Kasumi-1 (cell line): Measurements from ENCODE around the gene CCNA1.

Source experiments
- DNase-seq, 2 experiments: peaks; one replicate each; lab custom pipeline; 2025; lab: John Stamatoyannopoulos, UW

Gene CCNA1

DNA sequence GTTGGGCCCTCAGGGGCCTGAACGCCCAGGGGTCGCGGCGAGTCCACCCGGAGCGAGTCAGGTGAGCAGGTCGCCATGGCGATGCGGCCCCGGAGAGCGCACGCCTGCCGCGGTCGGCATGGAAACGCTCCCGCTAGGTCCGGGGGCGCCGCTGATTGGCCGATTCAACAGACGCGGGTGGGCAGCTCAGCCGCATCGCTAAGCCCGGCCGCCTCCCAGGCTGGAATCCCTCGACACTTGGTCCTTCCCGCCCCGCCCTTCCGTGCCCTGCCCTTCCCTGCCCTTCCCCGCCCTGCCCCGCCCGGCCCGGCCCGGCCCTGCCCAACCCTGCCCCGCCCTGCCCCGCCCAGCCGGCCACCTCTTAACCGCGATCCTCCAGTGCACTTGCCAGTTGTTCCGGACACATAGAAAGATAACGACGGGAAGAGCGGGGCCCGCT, at the start of gene CCNA1:
CCNA1 (plus strand) TSS at position 390 of the 439 bp plus-strand sequence. CDS start 562 bp downstream, outside the sequence.
- no peak for DNase-seq

DNA sequence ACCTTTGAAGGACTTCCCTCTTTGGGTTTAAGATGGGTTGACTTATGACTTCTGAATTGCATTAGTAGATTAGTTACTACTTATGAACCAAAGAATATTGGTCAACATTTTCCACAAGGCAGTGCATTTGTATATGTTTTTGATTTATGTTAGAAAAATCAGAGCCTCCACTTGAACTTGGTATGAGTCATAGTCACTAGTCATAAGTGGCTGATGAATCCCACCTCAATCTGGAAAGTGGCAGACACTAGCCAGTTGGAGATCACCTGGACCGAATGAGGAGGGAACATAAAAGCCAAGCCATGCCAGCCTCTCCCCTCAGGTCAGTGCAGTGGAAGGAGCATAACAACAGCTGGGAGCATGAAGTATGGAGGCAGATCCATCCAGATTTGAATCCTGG, 46.8 kb upstream of the CCNA1 start:
- DNase-seq = no peak

DNA sequence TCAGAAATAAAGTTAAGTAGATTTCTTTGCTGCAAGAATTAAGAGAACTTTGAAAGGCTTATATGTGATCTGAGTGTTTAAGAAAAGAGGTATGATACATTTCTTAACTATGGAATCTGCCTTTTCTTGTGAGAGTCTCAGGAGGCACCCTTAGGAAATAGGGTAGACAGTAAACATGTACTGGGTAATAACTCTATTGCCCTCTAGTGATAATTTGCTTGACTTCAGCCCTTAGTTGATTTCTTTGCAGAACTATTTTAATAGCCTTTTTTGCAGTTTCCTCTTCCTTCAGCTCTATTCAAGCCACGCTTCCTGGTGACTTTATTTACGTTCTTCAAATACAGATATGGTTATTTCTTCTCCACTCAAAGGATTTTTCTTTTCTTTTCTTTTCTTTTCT, 37.0 kb upstream of the CCNA1 start:
- peak; percentile 62 to 70 for DNase-seq

DNA sequence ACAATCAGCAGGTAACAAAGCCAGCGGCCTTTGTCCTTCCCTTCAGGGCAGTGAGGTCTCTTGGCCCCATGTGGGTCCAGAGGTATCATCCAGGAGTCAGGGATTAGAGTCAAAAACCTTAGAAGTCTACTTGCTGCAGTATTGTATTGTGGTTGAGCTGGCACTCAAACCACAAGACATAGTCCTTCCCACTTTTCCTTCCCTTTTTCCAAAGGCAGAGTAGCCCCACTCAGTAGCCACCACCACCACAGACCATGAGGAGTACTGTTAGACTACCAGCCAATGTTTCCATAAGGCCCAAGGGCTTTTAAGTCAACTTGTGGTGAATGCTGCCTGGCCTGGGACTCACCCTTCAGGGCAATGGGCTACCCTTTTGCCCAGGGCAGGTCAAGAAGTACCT, 27.1 kb upstream of the CCNA1 start:
- no peak for DNase-seq

DNA sequence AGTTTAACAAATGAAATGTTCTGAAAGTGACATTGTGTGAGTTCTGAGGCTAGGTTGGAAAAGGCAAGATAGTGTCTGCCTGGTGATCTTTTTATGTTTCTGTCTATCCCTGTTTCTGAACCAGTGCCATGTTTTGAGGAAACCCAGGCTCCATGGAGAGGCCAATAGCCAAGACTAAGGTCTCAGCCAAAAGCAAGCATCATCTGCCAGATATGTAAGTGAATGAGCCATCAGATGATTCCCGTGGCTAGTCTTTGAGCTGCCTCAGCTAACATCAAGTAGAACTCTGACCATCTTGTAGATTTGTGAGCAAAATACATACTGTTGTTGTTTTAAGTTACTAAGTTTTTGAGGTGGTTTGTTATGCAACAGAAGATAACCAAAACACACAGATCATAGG, 19.6 kb upstream of the CCNA1 start:
- no peak for DNase-seq

DNA sequence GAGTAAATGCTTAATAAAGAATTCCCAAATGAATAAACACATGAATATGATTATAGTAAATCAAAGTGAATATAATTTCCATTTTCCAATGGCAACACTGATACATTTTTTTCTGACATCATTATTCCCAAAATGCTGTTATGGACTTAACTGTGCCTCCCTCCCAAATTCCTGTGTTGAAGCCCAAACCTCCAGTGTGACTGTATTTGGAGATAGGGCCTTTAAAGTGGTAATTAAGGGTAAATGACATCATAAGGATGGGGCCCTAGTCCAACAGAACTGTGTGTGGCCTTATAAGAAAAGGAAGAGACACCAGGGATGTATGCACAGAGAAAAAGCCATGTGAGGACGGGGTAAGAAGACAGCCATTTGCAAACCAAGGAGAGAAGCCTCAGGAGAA, 19.1 kb upstream of the CCNA1 start:
- no peak for DNase-seq

DNA sequence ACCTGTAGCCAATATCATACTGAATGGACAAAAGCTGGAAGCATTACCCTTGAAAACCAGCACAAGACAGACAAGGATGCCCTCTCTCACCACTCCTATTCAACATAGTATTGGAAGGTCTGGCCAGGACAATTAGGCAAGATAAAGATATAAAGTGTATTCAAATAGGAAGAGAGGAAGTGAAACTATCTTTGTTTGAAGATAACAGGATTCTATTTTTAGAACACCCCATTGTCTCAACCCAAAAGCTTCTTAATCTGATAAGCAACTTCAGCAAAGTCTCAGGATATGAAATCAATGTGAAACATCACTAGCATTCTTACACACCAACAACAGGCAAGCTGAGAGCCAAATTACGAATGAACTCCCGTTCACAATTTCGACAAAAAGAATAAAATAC, 17.8 kb upstream of the CCNA1 start:
- DNase-seq = no peak

DNA sequence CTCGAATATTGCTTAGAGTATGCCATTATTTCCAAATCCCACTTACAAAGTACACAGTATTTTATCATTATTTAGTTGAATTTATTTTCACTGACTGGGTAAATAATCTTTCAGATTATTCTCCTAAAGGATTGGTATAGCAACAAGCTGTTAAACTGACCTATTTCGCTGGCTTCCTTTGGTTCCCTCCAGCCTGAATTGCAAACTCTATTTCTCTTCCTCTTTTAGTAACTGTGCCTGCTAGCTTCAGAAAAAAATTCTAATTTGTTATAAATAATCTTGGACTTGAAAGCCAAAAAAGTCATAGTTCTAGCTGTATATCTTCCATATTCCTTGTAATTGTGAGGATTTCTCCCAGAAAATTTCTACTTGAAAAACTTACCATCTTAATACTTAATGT, 15.0 kb upstream of the CCNA1 start:
- DNase-seq = peak; percentile 18 to 31

DNA sequence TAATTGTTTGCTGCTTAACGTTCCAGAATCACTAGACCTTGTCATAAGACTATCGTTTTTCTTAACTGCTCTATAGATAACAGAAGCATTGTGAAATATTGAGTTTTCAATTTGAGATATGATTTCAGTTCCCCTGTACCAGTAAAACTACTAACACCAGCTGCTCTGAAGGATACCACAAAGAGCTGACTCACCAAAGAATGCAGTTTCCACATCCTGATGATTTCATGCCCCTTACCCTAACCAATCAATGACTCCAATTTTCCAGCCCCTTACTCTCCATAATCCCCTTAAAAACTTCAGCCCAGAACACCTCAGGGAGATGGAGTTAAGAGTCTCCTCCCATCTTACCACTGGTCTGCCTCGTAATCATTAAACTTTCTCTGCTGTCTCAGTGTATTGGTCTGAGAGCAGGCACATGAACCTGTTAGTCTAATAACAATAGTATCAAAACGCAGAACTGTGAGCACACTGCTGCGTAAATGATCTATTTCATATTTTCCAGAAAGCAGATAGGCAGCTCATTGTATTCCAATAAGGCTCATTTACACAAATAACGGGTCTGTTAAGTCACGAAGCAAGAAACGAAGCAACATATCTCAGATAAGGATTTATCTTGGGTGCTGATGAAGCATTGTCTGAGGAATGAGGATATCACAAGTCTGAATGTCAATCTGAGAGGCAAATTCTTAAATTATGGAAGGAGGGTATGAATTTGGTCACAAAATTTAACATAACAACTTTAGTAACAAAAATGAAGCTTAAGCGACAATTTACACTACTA, 14.1 kb upstream of the CCNA1 start:
- peak; percentile 24 to 52 for DNase-seq

DNA sequence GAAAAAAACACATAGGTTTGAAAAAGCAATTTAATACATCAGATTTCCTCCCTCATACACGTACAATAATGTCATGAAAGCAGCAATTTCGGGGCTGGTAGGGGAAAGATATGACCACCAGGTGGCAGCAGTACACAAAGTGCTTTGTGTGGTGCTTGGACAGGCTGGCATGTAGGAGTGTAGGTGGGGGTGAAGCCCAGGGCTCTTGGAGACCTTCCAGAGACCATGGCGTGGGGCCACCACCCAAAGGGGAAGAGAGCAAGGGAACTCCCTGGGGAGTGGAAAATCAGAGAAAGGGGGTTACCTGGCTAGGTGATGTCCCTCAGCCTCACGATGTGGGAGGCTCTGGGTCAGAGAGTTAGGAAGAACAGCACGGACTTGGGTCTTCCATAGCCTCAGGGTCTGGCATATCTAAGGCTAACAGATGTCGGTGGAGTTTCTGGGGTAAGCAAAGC, 11.8 kb upstream of the CCNA1 start:
- peak; percentile 47 to 63 for DNase-seq

DNA sequence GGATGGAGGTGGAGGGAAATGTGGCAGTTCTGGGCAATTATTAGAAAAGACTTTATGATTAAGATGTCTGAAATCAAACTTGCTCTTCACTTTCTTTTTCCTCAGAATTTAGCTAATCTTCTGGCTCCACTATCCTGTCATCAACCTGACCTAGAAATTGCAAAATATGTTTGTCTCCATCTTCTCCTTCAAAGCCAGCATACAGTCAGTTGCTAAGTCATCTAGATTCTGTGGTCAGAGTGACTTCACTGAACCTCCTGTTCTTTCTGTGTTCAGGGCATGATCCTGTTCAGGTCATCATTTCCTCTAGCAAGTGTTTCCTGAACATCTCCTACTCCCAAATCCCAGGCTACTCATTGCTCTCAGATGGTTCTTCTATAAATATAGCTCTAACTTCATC, 10.8 kb upstream of the CCNA1 start:
- DNase-seq = no peak

DNA sequence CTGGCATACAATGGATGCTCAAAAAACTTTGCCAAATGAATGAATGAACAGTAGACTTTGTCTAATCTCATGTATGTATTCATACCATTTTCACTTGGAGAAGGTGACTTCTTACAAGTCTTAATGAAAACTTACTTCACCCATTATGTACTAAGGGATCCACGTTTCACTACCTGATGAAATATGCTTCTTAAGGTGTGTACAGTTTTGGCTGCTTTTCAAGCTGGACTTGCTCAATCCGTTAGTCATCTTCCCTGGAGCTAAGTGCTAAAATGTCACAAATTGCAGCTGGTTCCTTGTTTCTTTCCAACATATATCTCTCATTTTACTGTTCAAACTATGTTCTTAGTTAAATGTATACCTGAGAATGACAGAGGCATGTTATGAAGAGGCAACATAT, 4.2 kb upstream of the CCNA1 start:
- no peak for DNase-seq

DNA sequence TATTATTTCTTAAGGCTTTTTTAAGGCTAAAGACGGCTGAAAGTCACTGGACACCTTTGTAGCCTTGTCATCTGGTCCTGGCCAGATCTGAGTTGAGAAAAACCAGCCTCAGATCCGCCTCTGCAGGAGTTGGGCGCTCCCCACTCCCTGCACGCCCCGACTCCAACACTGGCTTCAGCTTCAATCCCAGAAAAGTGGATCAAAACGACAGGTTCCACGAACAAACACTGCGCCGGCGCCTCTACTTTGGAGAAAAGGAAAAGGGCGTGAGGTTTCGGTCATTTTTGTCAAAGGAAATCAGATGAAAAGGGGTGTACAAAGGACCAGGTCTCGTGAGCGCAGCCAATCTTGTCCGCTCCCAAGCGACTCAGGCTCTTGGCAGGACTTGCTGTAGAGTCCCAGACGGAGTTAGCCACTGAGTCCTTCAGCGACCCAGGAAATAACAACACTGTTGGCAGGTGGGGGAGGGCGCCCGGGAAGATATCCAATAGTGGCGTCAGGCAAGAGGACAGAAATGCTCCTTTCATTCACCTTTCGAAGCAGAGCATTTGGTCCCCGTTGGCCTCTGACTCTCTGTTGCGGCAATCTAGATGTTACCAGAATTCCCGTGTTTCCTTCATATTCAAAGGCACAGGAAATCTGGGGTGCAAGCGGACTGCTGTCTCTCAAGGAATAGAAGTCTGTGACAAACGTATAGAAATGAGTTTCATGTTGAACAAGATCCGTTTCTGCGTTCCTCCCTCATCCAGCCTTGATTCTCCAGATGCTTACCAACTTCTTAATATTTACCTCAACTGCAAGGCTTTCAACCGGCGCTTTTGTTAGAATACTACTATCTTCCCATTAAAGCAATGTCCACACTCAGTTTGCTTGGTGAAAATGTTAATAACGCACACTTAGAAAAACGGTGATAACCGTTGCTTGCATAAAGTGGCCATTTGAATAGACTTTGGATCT, 1.8 kb upstream of the CCNA1 start:
- DNase-seq = no peak

DNA sequence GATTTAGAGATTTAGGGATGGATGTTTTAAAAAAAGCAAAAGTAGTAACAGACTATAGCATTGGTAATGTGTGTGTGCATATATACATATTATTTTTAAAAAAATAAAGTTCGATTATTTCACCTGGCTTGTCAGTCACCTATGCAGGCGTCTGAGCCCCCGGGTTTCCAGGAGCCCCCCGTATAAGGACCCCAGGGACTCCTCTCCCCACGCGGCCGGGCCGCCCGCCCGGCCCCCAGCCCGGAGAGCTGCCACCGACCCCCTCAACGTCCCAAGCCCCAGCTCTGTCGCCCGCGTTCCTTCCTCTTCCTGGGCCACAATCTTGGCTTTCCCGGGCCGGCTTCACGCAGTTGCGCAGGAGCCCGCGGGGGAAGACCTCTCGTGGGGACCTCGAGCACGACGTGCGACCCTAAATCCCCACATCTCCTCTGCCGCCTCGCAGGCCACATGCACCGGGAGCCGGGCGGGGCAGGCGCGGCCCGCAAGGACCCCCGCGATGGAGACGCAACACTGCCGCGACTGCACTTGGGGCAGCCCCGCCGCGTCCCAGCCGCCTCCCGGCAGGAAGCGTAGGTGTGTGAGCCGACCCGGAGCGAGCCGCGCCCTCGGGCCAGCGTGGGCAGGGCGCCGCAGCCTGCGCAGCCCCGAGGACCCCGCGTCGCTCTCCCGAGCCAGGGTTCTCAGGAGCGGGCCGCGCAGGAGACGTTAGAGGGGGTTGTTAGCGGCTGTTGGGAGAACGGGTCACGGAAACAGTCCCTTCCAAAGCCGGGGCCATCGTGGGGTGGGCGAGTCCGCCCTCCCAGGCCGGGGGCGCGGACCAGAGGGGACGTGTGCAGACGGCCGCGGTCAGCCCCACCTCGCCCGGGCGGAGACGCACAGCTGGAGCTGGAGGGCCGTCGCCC, 840 bp upstream of the CCNA1 start:
- no peak for DNase-seq

DNA sequence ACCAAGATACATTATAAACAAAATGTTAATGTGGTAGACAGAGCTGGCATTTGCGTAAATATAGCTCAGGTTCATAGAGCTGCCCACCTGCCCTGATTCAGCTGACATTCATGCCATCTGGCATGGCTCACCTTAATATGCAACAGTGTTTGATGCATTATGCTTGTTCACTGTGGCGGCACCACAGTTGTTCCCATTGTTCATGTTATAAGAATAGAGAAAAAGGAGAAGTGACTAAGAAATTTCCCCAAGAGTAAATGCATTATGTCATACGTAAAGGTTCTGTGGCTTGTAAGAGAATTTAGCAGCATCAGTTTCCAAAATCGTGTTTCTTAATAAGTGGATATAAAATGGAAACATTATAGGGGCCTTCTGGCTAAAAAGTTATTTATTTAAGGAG, 4.5 kb downstream of the CCNA1 start:
- DNase-seq = peak; percentile 27 to 31

DNA sequence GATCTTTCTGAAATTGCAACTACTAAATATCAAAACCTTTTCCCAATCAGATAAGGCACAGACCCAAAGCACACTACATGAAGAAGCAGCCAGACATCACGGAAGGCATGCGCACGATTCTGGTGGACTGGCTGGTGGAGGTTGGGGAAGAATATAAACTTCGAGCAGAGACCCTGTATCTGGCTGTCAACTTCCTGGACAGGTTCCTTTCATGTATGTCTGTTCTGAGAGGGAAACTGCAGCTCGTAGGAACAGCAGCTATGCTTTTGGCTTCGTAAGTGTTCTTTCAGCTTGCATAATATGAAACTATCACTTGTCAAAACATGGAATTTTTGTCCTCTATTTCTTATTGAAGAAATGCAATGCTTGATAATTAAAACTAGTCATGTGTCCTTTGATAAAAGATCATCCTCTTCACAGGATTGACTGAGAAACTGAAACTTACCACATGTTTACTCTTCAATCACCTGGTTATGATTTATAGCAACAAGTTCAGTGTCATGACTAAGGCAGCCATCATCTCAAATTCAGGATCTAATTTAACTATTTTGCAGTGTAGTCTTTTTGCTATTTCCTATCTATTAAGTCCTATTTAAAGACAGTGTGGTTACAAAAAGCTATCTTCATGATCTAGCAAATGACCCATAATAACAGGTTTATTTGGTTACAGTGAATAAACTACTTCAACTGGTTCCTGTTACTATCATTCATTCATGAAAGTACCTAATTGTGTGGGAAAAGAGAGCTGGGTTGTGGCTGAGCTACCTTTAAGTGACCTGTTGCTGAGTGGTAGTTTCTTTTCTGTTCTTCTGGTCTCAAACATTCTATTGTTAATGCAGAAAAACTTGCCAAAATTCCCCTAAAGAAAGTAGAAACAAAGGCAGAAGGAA, 6.5 kb downstream of the CCNA1 start:
- no peak for DNase-seq

DNA sequence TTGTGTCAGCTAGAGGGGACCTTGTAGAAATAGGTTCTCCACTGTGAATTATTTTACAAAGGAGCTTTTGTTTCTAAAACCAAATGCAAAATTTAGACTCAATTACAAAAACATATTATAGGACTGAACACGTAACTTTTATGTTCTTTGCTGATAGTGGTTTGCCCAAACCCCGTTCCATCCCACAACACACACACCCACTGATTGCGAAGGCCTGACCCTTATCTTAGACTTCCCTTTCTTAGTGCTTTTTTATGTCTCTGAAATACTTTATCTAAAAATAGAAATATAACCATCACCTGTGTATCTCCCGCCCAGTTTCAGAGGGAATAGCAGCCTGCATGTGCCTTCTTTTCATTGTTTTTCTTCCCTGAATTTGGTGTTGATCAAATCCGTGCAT, 13.0 kb downstream of the CCNA1 start:
- no peak for DNase-seq

DNA sequence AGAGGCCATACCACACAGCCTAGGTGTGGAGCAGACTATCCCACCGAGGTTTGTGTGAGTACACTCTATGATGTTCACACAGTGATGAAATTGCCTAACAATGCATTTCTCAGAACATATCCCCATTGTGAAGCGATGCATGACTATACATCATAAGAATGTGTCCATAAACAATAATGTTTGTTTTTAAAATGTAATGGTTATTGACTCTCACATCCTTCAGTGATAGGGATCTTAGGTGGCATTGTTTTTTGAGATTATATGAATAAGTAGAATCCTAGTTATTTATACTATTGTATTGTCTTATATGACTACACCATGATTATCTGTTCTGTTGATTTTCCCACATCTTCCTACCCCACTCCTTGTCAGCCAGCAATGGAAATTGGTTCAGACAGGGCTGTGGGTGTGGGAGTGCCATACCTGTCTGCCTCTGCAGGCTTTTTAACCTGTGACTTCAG, 13.6 kb downstream of the CCNA1 start:
- DNase-seq = no peak

DNA sequence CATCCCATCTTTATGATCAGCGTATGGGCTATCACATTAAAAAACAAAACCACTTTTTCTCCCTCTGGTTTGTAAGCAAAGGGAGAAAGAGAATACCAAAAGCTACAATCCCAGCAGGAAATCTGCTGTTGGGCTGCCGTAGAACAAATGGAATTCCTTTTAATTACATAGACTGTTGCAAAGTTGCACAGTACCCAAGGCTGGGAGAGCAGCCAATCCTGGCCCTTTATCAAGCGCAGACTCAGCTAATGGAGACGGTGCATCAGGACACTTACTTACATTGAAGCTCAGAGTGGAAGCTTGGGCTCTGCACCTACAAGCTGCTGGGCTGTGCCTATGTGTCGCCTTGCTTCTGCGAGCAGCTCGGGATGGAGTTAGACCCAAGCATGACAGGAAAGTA, 15.2 kb downstream of the CCNA1 start:
- no peak for DNase-seq

DNA sequence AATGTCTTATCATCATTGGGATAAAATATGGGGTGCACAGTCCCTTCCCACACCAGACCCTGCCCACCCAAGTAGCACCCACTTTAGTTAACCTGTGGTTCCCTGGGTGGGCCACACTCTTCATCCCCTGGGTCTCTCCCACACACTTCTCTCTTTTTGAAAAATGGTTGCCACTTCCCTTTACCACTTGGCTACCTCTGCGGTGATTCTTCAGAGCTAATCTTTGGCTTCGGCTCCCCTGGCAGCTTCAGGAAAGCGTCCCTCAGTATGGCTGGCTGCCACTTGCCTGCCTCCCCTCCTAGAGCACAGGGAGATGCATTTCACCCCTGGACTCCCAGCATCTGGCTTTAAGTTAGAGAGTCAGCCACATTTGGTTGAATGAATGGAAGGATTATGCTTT, 18.2 kb downstream of the CCNA1 start:
- DNase-seq = no peak

DNA sequence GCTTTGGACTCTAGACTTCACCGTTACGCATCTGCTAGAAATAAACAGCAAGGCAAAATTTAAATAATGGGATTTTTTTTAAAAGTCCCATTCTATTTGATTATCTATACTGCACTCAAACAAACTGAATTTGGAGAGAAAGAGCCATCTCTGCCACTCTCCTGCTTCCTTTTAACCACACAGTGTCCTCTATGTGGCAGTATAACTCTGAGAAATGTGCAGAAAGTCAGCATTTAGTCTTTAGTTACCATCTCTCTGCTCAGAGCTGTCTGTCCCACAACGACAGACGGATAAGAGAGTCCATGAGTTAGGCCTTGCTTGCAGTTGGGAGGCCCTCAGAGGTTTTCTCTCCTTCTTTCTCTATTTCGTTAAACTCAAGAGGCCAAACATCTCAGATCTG, 21.2 kb downstream of the CCNA1 start:
- peak; percentile 12 to 28 for DNase-seq
